SU-DHL-6 (cell line): ENCODE results near the gene STT3B.

Experiments
- CTCF ChIP-seq: fragments of 200-600 bp; sonication (generic); IDR thresholded peaks from one replicate; pipeline ENCODE4 v1.5.1; 2017; ENCODE audit warnings: antibody characterized with exemption, mild to moderate bottlenecking, low read length, moderate library complexity; ENCODE audit not compliant: insufficient read depth, poor library complexity, severe bottlenecking
- EZH2phosphoT487 ChIP-seq: fragments of 200-600 bp; sonication (generic), shearing (Covaris generic); conservative IDR thresholded peaks from 2 replicates; pipeline ENCODE4 v1.6.1; 2018; ENCODE audit warnings: mild to moderate bottlenecking, antibody characterized with exemption, low read length, moderate library complexity, mixed read lengths

- no peak for TF ChIP-seq CTCF
- TF ChIP-seq EZH2phosphoT487, result no peak
Measured at GRCh38 chr3:31493149-31493548, 39.6 kb upstream of the STT3B start.
